ENCODE data around the gene LSM7.

DNA sequence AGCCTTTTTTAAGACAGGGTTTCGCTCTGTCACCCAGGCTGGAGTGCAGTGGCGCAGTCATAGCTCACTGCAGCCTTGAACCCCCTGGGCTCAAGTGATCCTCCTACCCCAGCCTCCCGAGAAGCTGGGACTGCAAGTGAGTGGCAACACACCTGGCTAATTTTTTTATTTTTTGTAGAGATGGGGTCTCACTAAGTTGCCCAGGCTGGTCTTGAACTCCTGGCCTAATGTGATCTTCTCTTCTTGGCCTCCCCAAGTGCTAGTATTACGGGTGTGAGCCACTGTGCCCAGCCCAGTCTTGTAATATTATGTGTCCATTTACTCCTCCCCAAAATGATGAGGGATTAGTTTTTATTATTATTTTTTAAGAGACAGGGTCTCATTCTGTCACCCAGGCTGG, 17.3 kb downstream of the LSM7 start:
- no peak for TF ChIP-seq POLR2A (IDR thresholded peaks at IDR 0.05)
- TF ChIP-seq, protein P1, sequence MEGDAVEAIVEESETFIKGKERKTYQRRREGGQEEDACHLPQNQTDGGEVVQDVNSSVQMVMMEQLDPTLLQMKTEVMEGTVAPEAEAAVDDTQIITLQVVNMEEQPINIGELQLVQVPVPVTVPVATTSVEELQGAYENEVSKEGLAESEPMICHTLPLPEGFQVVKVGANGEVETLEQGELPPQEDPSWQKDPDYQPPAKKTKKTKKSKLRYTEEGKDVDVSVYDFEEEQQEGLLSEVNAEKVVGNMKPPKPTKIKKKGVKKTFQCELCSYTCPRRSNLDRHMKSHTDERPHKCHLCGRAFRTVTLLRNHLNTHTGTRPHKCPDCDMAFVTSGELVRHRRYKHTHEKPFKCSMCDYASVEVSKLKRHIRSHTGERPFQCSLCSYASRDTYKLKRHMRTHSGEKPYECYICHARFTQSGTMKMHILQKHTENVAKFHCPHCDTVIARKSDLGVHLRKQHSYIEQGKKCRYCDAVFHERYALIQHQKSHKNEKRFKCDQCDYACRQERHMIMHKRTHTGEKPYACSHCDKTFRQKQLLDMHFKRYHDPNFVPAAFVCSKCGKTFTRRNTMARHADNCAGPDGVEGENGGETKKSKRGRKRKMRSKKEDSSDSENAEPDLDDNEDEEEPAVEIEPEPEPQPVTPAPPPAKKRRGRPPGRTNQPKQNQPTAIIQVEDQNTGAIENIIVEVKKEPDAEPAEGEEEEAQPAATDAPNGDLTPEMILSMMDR (IDR thresholded peaks at IDR 0.05): no peak
